NCI-H2227 treated with DMSO at 0.1 percent for 48 hours (cell line): ENCODE results near the gene NADSYN1.

ENCODE experiments used
- DNase-seq: peaks from one replicate; lab custom pipeline; 2025; lab: John Stamatoyannopoulos, UW

The NADSYN1 gene

DNA sequence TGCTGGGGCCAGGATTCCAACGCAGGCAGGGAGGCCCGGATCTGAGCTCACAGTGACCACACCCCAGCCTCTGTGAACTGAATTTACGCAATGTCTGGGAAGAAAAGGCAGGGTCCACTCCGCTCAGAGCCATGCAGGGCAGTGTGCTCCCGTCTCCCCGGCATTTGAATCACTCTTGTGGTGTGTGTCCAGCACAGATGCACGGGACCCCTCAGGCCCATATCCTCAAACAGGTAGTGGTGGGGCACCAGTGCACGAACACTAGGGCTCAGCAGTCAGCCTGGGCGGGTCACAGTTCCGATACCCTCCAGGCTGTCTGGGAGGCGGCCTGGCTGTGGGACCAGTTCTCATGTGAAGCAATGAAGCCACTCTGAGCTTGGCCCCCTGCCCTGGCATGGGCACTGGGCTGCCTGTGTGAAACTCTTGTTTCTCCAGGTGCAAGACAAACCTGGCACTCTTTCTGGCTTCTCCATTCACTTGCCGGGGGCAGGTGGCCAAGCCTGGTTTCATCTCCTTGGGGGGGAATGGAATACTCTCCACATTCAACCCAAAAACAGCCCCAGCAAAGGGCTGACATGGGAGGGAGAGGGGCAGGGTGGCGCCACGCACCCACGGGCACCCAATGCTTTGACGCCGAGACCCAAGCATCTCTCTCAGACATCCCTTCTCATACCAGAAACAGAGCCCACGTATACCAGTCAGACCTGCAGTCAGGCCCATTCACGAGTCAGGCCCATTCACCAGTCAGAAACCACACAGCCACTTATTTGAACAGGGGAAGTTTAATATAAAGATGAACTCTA, 19.2 kb upstream of the NADSYN1 start:
- DNase-seq: no peak

DNA sequence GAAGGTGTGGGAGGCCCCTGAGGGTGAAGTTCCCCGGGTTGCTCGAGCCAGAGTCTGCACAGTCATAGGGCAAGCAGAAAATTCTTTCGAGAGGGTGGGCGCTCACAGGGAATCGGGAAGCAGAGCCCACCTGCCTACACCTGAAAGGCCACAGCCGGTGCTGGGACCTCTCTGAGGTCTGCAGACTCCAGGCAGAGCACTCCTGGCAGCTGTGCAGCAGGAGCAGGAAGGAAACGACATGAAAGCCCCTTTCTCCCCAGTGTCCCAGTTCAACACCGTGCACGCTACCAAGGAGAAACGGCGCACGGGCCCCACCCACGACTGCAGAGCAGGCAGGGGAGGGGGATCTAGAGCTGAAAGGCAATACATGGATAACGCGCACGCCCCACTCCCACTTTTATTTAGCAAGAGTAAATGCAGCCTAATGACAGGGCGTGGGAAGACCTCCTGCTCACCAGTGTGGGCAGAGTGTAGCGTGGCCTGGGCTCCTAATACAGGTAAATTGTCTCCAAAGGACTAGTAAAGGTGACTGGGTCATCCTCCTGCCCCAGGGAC, 18.4 kb upstream of the NADSYN1 start:
- DNase-seq: no peak

GRCh38 chr11:71435278-71435951, 17.6 kb upstream of the NADSYN1 start:
- DNase-seq: no peak

DNA sequence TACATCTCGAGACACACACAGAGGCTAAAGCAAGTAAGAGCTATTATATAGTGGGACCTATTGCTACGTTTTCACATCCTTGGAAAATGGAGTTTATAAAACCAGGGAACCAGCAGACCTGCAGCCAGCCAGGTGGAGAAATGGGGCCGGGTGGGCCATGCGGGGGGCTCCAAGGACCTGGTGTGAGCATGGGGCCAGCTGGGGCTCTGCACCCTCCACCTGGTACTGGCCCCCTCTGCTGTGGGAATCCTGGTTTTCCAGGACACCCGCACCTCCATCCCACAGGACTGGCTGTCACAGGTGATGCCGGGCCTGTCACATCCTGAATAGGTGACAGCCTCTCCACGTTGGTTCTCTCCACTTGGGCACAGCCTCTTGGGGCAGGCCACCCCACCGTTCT, 16.1 kb upstream of the NADSYN1 start:
- no peak for DNase-seq

- no peak for DNase-seq
These were observed 15.6 kb upstream of the NADSYN1 start for GRCh38 chr11:71437399-71437798.

DNA sequence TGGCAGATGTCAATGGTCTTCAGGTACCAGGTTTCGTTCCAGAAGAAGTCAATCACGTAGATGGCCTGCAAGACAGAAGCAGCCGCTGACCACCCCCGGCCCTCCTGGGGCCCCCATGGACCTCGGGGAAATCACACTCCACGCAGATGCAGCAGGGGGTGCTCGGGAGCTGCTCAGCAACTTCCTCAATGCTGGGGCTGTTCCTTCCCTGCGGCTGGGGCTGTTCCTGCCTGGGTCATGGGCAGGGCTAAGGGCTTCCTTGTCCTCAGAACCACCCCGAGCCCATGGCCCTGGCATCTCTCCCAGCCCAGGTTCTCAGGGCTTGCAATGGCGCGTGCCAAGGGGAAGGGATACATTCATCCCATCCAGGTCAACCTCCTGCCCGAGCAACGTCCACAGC, 15.1 kb upstream of the NADSYN1 start:
- DNase-seq: no peak

- no peak for DNase-seq
These were observed 14.4 kb upstream of the NADSYN1 start for GRCh38 chr11:71438650-71439049.

- DNase-seq: no peak
These were observed 12.8 kb upstream of the NADSYN1 start for GRCh38 chr11:71440021-71440755.

GRCh38 chr11:71441251-71441650, 11.8 kb upstream of the NADSYN1 start:
- DNase-seq: no peak

GRCh38 chr11:71442123-71442522, 10.9 kb upstream of the NADSYN1 start:
- DNase-seq: no peak

DNA sequence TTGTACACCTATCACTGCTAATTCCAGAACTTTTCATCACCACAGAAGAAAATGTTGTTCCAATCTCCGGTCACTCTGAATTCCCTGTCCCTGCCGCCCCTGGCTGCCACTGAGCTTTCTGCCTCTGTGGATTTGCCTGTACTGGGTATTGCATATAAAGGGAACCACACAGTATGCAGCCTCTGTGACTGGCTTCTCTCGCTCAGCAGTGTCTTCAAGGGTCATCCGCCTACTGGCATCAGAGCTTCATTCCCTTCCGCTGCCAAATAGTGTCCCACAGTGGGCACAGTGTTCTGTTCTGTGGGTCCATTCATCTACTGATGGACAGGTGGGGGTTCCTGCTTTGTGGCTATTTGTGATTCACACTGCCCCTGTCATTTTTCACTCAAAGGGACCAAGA, 10.1 kb upstream of the NADSYN1 start:
- no peak for DNase-seq

GRCh38 chr11:71443736-71444445, 9.1 kb upstream of the NADSYN1 start:
- no peak for DNase-seq

DNA sequence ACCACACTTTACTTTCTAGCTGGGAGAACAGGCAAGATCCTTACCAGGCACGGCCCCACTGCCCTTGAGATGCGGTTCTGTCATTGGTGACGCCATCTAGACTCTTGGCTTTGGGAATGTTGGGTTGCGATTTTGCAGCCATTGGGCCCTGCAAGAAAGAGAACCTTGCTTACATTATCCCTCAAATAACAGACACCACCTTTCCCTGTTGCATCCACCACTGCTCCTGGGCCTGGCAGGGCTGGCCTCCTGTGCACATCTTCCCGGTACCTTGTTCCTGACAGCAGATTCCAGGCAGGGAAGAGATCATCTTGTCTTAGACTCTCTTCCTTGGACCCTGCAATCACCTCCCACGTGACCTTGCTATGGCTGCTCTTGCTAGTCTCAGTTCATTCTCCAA, 8.2 kb upstream of the NADSYN1 start:
- no peak for DNase-seq

- no peak for DNase-seq
These were observed 6.9 kb upstream of the NADSYN1 start for GRCh38 chr11:71446150-71446549.

GRCh38 chr11:71446942-71447688, 5.9 kb upstream of the NADSYN1 start:
- no peak for DNase-seq

DNA sequence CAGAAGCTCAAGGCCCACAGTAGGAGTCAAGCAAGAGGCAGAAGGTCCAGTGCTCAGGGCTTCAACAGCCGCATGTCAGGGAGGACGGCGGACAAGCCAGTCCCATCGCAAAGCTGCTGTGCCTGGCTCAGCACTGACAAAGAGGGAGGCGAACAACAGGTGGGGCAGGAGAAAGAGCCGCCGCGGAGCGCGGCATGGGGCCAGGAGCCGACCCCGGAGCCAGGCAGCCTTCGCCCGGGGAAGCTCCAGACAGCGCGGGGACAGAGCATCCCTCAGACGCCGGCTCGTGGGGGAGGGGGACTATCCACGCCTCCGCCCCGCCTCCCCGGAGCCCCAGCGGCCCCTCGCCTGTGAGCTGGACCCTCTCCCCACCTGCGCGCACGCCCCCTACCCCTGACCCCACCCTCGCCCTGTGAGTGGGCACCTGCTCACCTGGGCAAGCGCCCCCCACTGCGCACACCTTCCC, 5.2 kb upstream of the NADSYN1 start:
- DNase-seq: peak; percentile 17

- peak; percentile 90 for DNase-seq
These were observed 4.5 kb upstream of the NADSYN1 start, which contains the start of gene DHCR7 for GRCh38 chr11:71448257-71449171. DHCR7 (minus strand) TSS chr11:71448393; CDS start chr11:71444952, 3,441 bp downstream.

GRCh38 chr11:71449596-71449995, 3.4 kb upstream of the NADSYN1 start:
- no peak for DNase-seq

GRCh38 chr11:71450507-71450906, 2.5 kb upstream of the NADSYN1 start:
- DNase-seq: no peak

DNA sequence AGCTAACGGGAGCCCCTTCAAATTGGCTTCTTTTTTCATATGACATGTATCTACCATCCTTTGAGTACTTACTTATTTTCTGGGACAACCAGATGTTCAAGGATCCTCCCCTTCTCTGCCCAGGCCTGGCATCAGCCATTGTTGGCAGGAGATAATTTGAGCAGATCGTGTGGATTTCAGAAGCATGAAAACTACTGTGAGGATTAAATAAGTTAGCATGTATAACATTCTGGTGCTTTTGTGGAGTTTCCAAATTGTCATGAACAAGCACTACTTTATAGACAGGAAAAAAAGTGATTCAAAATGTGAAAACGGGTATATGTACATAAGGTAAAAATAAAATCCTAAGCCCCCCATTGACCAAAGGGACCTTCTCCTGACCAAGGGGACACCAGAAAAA, 2.1 kb upstream of the NADSYN1 start:
- DNase-seq: no peak
